ENCODE data around the gene CPLX3. TPM values are rescaled to one million over a fixed set of nuclear protein-coding genes. Genes with fewer than 3 reads are reported as not detected.

CPLX3 gene
- polyA plus RNA-seq, 2 of the 4 experiments (the other 2 are of a cell fraction) = not detected

- ATAC-seq = no peak
- ChIA-PET CTCF (interaction anchor here (0.6 to 65.6 kb wide), 7 partner anchors 8 to 1652 kb away, joined by 3 to 1908 read pairs (median 11); partner anchors contain the start of genes CPLX3, LMAN1L and ULK3), POLR2A (no interaction called here)
- Histone ChIP-seq H3K4me1 (peaks cover 14% of the 10 kb centered on the region), H3K4me3 (no peak overlapping the region), H3K4me2 (no peak overlapping the region), H3K9me3 (no peaks in the 10 kb centered on the region), H3K27ac (no peak overlapping the region)
- TF ChIP-seq JUN (IDR thresholded peaks at IDR 0.05) (no peak), EHF (CRISPR knock-in tag; IDR thresholded peaks at IDR 0.05) (no peak), REST (IDR thresholded peaks at IDR 0.05) (no peak), CEBPB (IDR thresholded peaks at IDR 0.05) (no peak), KDM1A (IDR thresholded peaks at IDR 0.05; ENCODE audit: low read depth) (no peak), MAX (IDR thresholded peaks at IDR 0.05) (no peak), RNF2 (IDR thresholded peaks at IDR 0.05; ENCODE audit: borderline replicate concordance, low read depth) (no peak)
- WGBS (ENCODE audit: missing lambda C conversion rate) = 79% methylated on average over 5 of the region's 5 CpGs
- no peak for DNase-seq (ENCODE audit: low read depth in 1 of 2, low spot score in 1 of 2)
- FAIRE-seq = no peak
Measured at GRCh38 chr15:74778599-74778970, 47.8 kb upstream of the CPLX3 start.

- CTCF ChIA-PET = interaction anchor here (0.9 to 65.6 kb wide), 5 partner anchors 9 to 170 kb away, joined by 3 to 1908 read pairs (median 12); partner anchors contain the start of genes CPLX3, LMAN1L and ULK3
- no peak overlapping the region for H3K27ac ChIP-seq
- DNase-seq (ENCODE audit: low read depth in 1 of 2, low spot score in 1 of 2) (no peak), ATAC-seq (no peak), FAIRE-seq (no peak)
- TF ChIP-seq POLR2AphosphoS2 (conservative IDR thresholded peaks at IDR 0.05; ENCODE audit: low read length) (no peak), CEBPB (IDR thresholded peaks at IDR 0.05) (no peak), FOSL2 (IDR thresholded peaks at IDR 0.05) (no peak), FOSL2 (CRISPR knock-in tag; IDR thresholded peaks at IDR 0.05) (no peak), CHD4 (IDR thresholded peaks at IDR 0.05; ENCODE audit: borderline replicate concordance) (no peak), GATA3 (IDR thresholded peaks at IDR 0.05; ENCODE audit: borderline replicate concordance) (no peak), ZNF302 (CRISPR knock-in tag; IDR thresholded peaks at IDR 0.05) (no peak), HES2 (IDR thresholded peaks at IDR 0.05) (no peak), TP53 (CRISPR knock-in tag; IDR thresholded peaks at IDR 0.05) (no peak), NFE2L2 (conservative IDR thresholded peaks at IDR 0.05; ENCODE audit: low read length) (no peak), JUNB (IDR thresholded peaks at IDR 0.05) (no peak), NPAS2 (CRISPR knock-in tag; IDR thresholded peaks at IDR 0.05; ENCODE audit: borderline replicate concordance) (no peak), FOXS1 (CRISPR knock-in tag; IDR thresholded peaks at IDR 0.05) (no peak), PHF8 (IDR thresholded peaks at IDR 0.05; ENCODE audit: borderline replicate concordance, low read depth) (no peak), NR3C1 (IDR thresholded peaks at IDR 0.05) (no peak), ESRRA (IDR thresholded peaks at IDR 0.05; ENCODE audit: borderline replicate concordance, low read length) (no peak)
- TF ChIP-seq, protein P1, sequence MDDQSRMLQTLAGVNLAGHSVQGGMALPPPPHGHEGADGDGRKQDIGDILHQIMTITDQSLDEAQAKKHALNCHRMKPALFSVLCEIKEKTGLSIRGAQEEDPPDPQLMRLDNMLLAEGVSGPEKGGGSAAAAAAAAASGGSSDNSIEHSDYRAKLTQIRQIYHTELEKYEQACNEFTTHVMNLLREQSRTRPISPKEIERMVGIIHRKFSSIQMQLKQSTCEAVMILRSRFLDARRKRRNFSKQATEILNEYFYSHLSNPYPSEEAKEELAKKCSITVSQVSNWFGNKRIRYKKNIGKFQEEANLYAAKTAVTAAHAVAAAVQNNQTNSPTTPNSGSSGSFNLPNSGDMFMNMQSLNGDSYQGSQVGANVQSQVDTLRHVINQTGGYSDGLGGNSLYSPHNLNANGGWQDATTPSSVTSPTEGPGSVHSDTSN (IDR thresholded peaks at IDR 0.05) = no peak
- TF ChIP-seq, protein P2, sequence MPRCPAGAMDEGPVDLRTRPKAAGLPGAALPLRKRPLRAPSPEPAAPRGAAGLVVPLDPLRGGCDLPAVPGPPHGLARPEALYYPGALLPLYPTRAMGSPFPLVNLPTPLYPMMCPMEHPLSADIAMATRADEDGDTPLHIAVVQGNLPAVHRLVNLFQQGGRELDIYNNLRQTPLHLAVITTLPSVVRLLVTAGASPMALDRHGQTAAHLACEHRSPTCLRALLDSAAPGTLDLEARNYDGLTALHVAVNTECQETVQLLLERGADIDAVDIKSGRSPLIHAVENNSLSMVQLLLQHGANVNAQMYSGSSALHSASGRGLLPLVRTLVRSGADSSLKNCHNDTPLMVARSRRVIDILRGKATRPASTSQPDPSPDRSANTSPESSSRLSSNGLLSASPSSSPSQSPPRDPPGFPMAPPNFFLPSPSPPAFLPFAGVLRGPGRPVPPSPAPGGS (IDR thresholded peaks at IDR 0.05) = no peak
- peaks cover 20% of the 10 kb centered on the region for H3K4me1 ChIP-seq
- H3K9me3 ChIP-seq = no peaks in the 10 kb centered on the region
- WGBS (ENCODE audit: missing lambda C conversion rate) = 77% methylated on average over 7 of the region's 7 CpGs
- H3K4me2 ChIP-seq = no peak overlapping the region
- no peak overlapping the region for H3K4me3 ChIP-seq
- POLR2A ChIA-PET = no interaction called here
Measured at GRCh38 chr15:74779162-74779648, 47.2 kb upstream of the CPLX3 start.
